HCT116 (cell line): Measurements from ENCODE around the gene GNB1L. TPM values are rescaled to one million over a fixed set of nuclear protein-coding genes. Genes with fewer than 3 reads are reported as not detected.

ENCODE experiments used
- ATAC-seq: fragments of 200-7000 bp; cut with Tn5 transposase; 2 replicates; pipeline ENCODE4 v1.9.1; 2020; ENCODE audit warnings: mild to moderate bottlenecking, moderate library complexity
- BruUV-seq: library from RNA; stranded (reverse); fragments of 400-500 nt; replicated peaks from 2 replicates; lab custom pipeline; 2021; lab: Mats Ljungman, UMichigan
- CTCF ChIA-PET: fragments of 300-600 bp; sonication (Branson Sonifier 250); formaldehyde crosslinking; loops from one replicate; lab custom pipeline; 2021; ENCODE audit warnings: antibody characterized with exemption; lab: Charles Lee
- POLR2A ChIA-PET: fragments of 300-600, 350-600 bp; sonication (Branson Sonifier 250); formaldehyde crosslinking; loops from one replicate; lab custom pipeline; 2021; ENCODE audit warnings: antibody characterized with exemption; lab: Charles Lee
- RAD21 ChIA-PET, 2 experiments: fragments of 300-600 bp; sonication (Branson Sonifier 250); formaldehyde crosslinking; loops; one replicate each; lab custom pipeline; 2023; ENCODE audit warnings: low total read pairs in 2 of 2; ENCODE audit not compliant: uncharacterized antibody in 2 of 2, unreplicated experiment in 2 of 2, low non-redundant PET in 1 of 2; lab: Charles Lee
- DNase-seq: peaks from one replicate; pipeline ENCODE4 v3.0.0-alpha.2; 2010; ENCODE audit warnings: low read depth, low spot score
- H2AFZ ChIP-seq: fragments of 200-600 bp; shearing (Covaris generic), sonication (generic); 2 replicates; pipeline ENCODE4 v1.6.1; 2017; ENCODE audit warnings: low read depth, mixed run types, mixed read lengths, antibody characterized with exemption, low read length; ENCODE audit not compliant: poor library complexity, severe bottlenecking
- H3K27ac ChIP-seq: 2 replicates; pipeline ENCODE4 v1.5.1; 2012; ENCODE audit warnings: low read depth, low read length
- H3K27me3 ChIP-seq: fragments of 200-600 bp; sonication (generic); 2 replicates; pipeline ENCODE4 v1.6.1; 2016; ENCODE audit warnings: mixed run types, low read length, mixed read lengths; ENCODE audit not compliant: insufficient read depth
- H3K36me3 ChIP-seq, 2 experiments: fragments of 200-500 bp in 1 of 2; fragments of 200-600 bp in 1 of 2; sonication (Bioruptor generic) in 1 of 2; sonication (generic) in 1 of 2; 2 replicates each; pipeline versions ENCODE4 v1.5.1 to v1.6.1; 2014 to 2016; ENCODE audit warnings: low read length in 2 of 2, inconsistent platforms in 1 of 2, mixed read lengths in 1 of 2, mixed run types in 1 of 2; ENCODE audit not compliant: insufficient read depth in 2 of 2, control insufficient read depth in 1 of 2
- H3K4me1 ChIP-seq, 2 experiments: fragments of 200-600 bp in 1 of 2; sonication (generic) in 1 of 2; 2 replicates each; pipeline versions ENCODE4 v1.5.1 to v1.6.1; 2012 to 2017; ENCODE audit warnings: low read length in 2 of 2, inconsistent platforms in 1 of 2, mild to moderate bottlenecking in 1 of 2, mixed read lengths in 1 of 2, mixed run types in 1 of 2, moderate library complexity in 1 of 2; ENCODE audit not compliant: insufficient read depth in 2 of 2, control insufficient read depth in 1 of 2
- H3K4me2 ChIP-seq: fragments of 200-600 bp; sonication (generic); 2 replicates; pipeline ENCODE4 v1.6.1; 2017; ENCODE audit warnings: mixed run types, low read length, mixed read lengths
- H3K4me3 ChIP-seq, 2 experiments: fragments of 200-600 bp in 1 of 2; sonication (generic) in 1 of 2; replicated peaks in 1 of 2; 2 replicates each; pipeline ENCODE4 v1.5.1; 2011 to 2016; ENCODE audit warnings: low read length in 2 of 2, control low read depth in 1 of 2, low read depth in 1 of 2, mild to moderate bottlenecking in 1 of 2, mixed read lengths in 1 of 2, mixed run types in 1 of 2
- H3K79me2 ChIP-seq: fragments of 200-600 bp; sonication (generic); 2 replicates; pipeline ENCODE4 v1.6.1; 2017; ENCODE audit warnings: mild to moderate bottlenecking, mixed run types, low read length, moderate library complexity, mixed read lengths; ENCODE audit not compliant: insufficient read depth
- H3K9ac ChIP-seq: fragments of 200-600 bp; sonication (generic); 2 replicates; pipeline ENCODE4 v1.6.1; 2016; ENCODE audit warnings: low read length, mixed read lengths
- H3K9me2 ChIP-seq: fragments of 200-600 bp; sonication (generic), shearing (Covaris generic); 2 replicates; pipeline ENCODE4 v1.6.1; 2017; ENCODE audit warnings: mixed run types, mild to moderate bottlenecking, moderate library complexity; ENCODE audit not compliant: insufficient read depth
- H3K9me3 ChIP-seq, 2 experiments: fragments of 200-500 bp in 1 of 2; fragments of 200-600 bp in 1 of 2; sonication (Bioruptor generic) in 1 of 2; sonication (generic) in 1 of 2; 2 replicates each; pipeline ENCODE4 v1.6.1; 2014 to 2017; ENCODE audit warnings: low read length in 2 of 2, mixed read lengths in 2 of 2, inconsistent platforms in 1 of 2, low read depth in 1 of 2, mild to moderate bottlenecking in 1 of 2, mixed run types in 1 of 2, moderate library complexity in 1 of 2; ENCODE audit not compliant: control insufficient read depth in 1 of 2, insufficient read depth in 1 of 2
- H4K20me1 ChIP-seq: fragments of 200-600 bp; sonication (generic), shearing (Covaris generic); 2 replicates; pipeline ENCODE4 v1.6.1; 2017; ENCODE audit warnings: mixed run types, mild to moderate bottlenecking, moderate library complexity; ENCODE audit not compliant: insufficient read depth
- CEBPB ChIP-seq: IDR thresholded peaks from 2 replicates; pipeline ENCODE4 v1.6.1; 2012; ENCODE audit warnings: low read depth
- EGR1 ChIP-seq: IDR thresholded peaks from 2 replicates; pipeline ENCODE4 v1.6.1; 2012; ENCODE audit warnings: low read depth
- ELF1 ChIP-seq: IDR thresholded peaks from 2 replicates; pipeline ENCODE4 v1.6.1; 2012; ENCODE audit warnings: low read depth, borderline replicate concordance
- FOSL1 ChIP-seq: IDR thresholded peaks from 2 replicates; pipeline ENCODE4 v1.6.1; 2012; ENCODE audit warnings: low read depth
- POLR2A ChIP-seq: IDR thresholded peaks from 2 replicates; pipeline ENCODE4 v1.7.0; 2011; ENCODE audit warnings: borderline replicate concordance; ENCODE audit not compliant: insufficient read depth, insufficient read length; ENCODE audit errors: extremely low read depth
- POLR2AphosphoS5 ChIP-seq: IDR thresholded peaks from 2 replicates; pipeline ENCODE4 v1.6.1; 2011; ENCODE audit warnings: mild to moderate bottlenecking, low read depth, low read length, moderate library complexity
- RAD21 ChIP-seq: IDR thresholded peaks from 2 replicates; pipeline ENCODE4 v1.6.1; 2012; ENCODE audit warnings: low read depth, mild to moderate bottlenecking
- SIN3A ChIP-seq: IDR thresholded peaks from 2 replicates; pipeline ENCODE4 v1.6.1; 2012; ENCODE audit warnings: low read depth
- YY1 ChIP-seq: IDR thresholded peaks from 2 replicates; pipeline ENCODE4 v1.6.1; 2011; ENCODE audit warnings: low read length, low read depth, moderate library complexity, mild to moderate bottlenecking; ENCODE audit not compliant: insufficient replicate concordance; ENCODE audit errors: extremely low read depth
- ZFX ChIP-seq: fragments of 450-650 bp; IDR thresholded peaks from 2 replicates; pipeline ENCODE4 v1.6.1; 2017
- ZNF274 ChIP-seq: fragments of 200-500 bp; sonication (Bioruptor generic); IDR thresholded peaks from 2 replicates; pipeline ENCODE4 v1.6.1; 2014; ENCODE audit warnings: mild to moderate bottlenecking, low read depth, low read length, inconsistent platforms
- intact Hi-C: fragments of 100-400 bp; cut with micrococcal nuclease; formaldehyde crosslinking; loops from 2 replicates; pipeline ENCODE4 v1.10.0; 2022
- total RNA-seq: library from RNA; stranded (reverse); gene quantifications from one replicate; pipeline ENCODE4 v1.2.1, GENCODE V29; 2021; ENCODE audit not compliant: unreplicated experiment
- TF ChIP-seq, protein P1 (sequence below): IDR thresholded peaks from 2 replicates; pipeline ENCODE4 v1.6.1; 2011; ENCODE audit warnings: mild to moderate bottlenecking, low read length, moderate library complexity; ENCODE audit not compliant: insufficient replicate concordance; ENCODE audit errors: extremely low read depth
- TF ChIP-seq, protein P2 (sequence below): IDR thresholded peaks from 2 replicates; pipeline ENCODE4 v1.6.1; 2012; ENCODE audit warnings: low read depth
- TF ChIP-seq, protein P3 (sequence below): IDR thresholded peaks from 2 replicates; pipeline ENCODE4 v1.6.1; 2012

The GNB1L gene
- total RNA-seq, 1 experiment from 2014 or later, result 12.1 TPM

DNA sequence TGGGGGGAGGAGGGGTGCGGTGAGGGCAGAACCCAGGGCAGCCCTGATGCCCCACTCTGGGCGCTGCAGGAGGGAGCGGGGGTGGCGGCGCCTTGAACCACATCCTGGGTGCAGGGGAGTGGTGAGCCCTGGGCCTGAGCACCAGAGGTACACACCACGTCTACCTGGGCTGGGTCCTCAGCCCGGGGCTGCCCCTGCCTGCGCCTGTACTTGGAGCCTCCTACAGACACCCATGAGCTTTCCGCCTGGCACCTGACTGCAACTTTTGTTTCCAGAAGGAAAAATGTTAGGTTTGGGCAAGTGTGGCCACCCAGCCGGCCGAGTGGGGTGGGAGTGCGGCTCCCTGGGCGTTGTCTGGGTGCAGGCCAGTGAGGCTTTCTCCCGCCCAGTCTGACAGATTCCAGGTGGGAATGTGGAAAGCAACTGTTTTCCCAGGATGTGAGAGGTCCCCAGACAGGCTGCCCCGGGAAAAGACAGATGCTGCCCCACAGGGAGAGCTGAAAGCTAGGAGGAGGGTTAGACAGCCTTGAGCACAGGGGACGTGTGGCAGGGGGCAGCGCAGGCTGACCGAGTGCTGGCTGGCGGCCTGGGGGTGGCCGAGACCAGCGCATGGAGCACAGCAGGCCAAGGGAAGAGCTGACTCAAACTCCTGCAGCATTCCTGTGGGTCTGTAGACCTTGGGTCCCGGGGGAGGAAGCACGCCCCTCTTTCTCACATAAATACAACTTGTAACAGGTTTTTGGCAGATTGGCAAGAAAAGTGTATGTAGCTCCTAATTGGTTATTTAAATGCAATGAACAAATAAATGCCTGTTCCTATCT, 44.1 kb downstream of the GNB1L start:
- ChIA-PET POLR2A (no interaction called here), CTCF (no interaction called here), RAD21 (no interaction called here)
- Histone ChIP-seq H4K20me1 (no peaks in the 10 kb centered on the region), H3K9me3 (no peaks in the 10 kb centered on the region), H2AFZ (no peak overlapping the region), H3K36me3 (no peaks in the 10 kb centered on the region), H3K4me2 (no peak overlapping the region), H3K9me2 (no peaks in the 10 kb centered on the region), H3K27me3 (no peaks in the 10 kb centered on the region), H3K79me2 (no peaks in the 10 kb centered on the region), H3K9ac (no peak overlapping the region), H3K4me3 (no peak overlapping the region), H3K27ac (no peak overlapping the region), H3K4me1 (peaks cover 16 to 20% of the 10 kb centered on the region in 2 experiments)
- no peak for ATAC-seq
- no peak for DNase-seq
- TF ChIP-seq EGR1, result no peak
- TF ChIP-seq YY1, result no peak
- TF ChIP-seq, protein P1, sequence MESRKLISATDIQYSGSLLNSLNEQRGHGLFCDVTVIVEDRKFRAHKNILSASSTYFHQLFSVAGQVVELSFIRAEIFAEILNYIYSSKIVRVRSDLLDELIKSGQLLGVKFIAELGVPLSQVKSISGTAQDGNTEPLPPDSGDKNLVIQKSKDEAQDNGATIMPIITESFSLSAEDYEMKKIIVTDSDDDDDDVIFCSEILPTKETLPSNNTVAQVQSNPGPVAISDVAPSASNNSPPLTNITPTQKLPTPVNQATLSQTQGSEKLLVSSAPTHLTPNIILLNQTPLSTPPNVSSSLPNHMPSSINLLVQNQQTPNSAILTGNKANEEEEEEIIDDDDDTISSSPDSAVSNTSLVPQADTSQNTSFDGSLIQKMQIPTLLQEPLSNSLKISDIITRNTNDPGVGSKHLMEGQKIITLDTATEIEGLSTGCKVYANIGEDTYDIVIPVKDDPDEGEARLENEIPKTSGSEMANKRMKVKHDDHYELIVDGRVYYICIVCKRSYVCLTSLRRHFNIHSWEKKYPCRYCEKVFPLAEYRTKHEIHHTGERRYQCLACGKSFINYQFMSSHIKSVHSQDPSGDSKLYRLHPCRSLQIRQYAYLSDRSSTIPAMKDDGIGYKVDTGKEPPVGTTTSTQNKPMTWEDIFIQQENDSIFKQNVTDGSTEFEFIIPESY, result no peak
- TF ChIP-seq, protein P2, sequence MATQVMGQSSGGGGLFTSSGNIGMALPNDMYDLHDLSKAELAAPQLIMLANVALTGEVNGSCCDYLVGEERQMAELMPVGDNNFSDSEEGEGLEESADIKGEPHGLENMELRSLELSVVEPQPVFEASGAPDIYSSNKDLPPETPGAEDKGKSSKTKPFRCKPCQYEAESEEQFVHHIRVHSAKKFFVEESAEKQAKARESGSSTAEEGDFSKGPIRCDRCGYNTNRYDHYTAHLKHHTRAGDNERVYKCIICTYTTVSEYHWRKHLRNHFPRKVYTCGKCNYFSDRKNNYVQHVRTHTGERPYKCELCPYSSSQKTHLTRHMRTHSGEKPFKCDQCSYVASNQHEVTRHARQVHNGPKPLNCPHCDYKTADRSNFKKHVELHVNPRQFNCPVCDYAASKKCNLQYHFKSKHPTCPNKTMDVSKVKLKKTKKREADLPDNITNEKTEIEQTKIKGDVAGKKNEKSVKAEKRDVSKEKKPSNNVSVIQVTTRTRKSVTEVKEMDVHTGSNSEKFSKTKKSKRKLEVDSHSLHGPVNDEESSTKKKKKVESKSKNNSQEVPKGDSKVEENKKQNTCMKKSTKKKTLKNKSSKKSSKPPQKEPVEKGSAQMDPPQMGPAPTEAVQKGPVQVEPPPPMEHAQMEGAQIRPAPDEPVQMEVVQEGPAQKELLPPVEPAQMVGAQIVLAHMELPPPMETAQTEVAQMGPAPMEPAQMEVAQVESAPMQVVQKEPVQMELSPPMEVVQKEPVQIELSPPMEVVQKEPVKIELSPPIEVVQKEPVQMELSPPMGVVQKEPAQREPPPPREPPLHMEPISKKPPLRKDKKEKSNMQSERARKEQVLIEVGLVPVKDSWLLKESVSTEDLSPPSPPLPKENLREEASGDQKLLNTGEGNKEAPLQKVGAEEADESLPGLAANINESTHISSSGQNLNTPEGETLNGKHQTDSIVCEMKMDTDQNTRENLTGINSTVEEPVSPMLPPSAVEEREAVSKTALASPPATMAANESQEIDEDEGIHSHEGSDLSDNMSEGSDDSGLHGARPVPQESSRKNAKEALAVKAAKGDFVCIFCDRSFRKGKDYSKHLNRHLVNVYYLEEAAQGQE, result no peak
- no peak for TF ChIP-seq RAD21
- no peak for TF ChIP-seq ZFX
- TF ChIP-seq, protein P3, sequence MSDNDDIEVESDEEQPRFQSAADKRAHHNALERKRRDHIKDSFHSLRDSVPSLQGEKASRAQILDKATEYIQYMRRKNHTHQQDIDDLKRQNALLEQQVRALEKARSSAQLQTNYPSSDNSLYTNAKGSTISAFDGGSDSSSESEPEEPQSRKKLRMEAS, result no peak
- TF ChIP-seq CEBPB, result no peak
- no peak for TF ChIP-seq POLR2AphosphoS5
- no peak for TF ChIP-seq POLR2A
- TF ChIP-seq ZNF274, result no peak
- TF ChIP-seq SIN3A, result no peak
- no peak for TF ChIP-seq ELF1
- TF ChIP-seq FOSL1, result no peak
- intact Hi-C loops, result no loop called here
- BruUV-seq, result no TSS peak
